ACC112 (cell line): ENCODE results near the gene HMCN1.

ENCODE experiments used
- H2AFZ ChIP-seq: fragments of 200-600 bp; sonication (generic); one replicate; pipeline ENCODE4 v1.6.0; 2017; ENCODE audit warnings: antibody characterized with exemption, low read length; ENCODE audit not compliant: unreplicated experiment
- H3K27ac ChIP-seq: fragments of 200-600 bp; sonication (generic); 2 replicates; pipeline ENCODE4 v1.5.1; 2014; ENCODE audit warnings: low read depth, mild to moderate bottlenecking, antibody characterized with exemption, low read length, moderate library complexity
- H3K27me3 ChIP-seq: fragments of 200-600 bp; sonication (generic); 2 replicates; pipeline ENCODE4 v1.6.1; 2014; ENCODE audit warnings: mild to moderate bottlenecking, antibody characterized with exemption, low read length, moderate library complexity, mixed read lengths; ENCODE audit not compliant: insufficient read depth
- H3K36me3 ChIP-seq: fragments of 200-600 bp; sonication (generic); 2 replicates; pipeline ENCODE4 v1.6.1; 2016; ENCODE audit warnings: mild to moderate bottlenecking, antibody characterized with exemption, low read length, moderate library complexity, mixed read lengths; ENCODE audit not compliant: insufficient read depth
- H3K4me1 ChIP-seq: fragments of 200-600 bp; sonication (generic); one replicate; pipeline ENCODE4 v1.6.1; 2016; ENCODE audit warnings: low read length, mixed read lengths; ENCODE audit not compliant: insufficient read depth, unreplicated experiment, control insufficient read depth
- H3K4me3 ChIP-seq: fragments of 200-600 bp; sonication (generic); 2 replicates; pipeline ENCODE4 v1.5.1; 2014; ENCODE audit warnings: mild to moderate bottlenecking, low read depth, low read length
- H3K79me2 ChIP-seq: fragments of 200-600 bp; sonication (generic); one replicate; pipeline ENCODE4 v1.6.0; 2016; ENCODE audit warnings: low read length; ENCODE audit not compliant: control insufficient read depth, unreplicated experiment, insufficient read depth

HMCN1 gene

DNA sequence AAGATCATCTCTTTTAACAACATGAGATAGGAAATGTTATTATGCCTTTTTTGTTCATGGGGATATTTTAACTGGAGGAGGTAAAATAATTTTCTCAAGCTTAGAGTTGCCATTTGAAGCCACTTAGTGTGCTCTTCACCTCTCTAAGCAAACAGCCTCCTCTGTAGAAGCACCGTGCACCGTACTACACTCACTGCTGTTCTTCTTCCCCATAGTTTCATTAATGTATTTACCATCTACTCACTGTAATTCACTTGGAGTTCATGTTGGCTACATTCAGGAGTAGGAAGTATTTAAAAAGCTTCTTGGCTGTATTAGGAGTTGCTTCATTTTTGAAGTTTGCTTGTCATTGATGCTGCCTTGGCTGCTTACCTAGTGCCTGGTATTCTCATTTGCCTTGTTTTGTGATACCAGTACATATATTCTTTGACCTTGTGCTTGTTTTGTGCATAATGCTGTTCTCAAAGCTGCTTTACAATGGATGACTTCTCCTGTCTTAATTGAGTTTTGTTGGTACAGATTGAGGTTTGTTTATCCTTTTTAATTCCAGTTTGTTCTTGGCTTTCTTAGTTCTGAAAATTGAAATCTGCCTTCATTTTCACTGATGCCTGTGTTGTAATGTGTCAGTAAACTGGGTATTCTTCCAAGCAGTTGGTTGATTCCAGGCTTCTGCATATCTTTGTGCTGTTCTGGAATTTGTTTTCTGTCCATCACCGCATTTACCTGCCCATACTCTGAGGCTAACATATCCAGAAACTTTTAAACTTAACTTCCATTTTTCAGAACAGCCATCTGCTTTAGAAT is 240.4 kb downstream of the HMCN1 start:
- H3K36me3 ChIP-seq = no peaks in the 10 kb centered on the region
- no peaks in the 10 kb centered on the region for H3K79me2 ChIP-seq
- no peak overlapping the region for H2AFZ ChIP-seq
- peaks cover 40% of the 10 kb centered on the region for H3K4me1 ChIP-seq
- H3K27ac ChIP-seq = no peak overlapping the region
- no peaks in the 10 kb centered on the region for H3K27me3 ChIP-seq
- no peak overlapping the region for H3K4me3 ChIP-seq

DNA sequence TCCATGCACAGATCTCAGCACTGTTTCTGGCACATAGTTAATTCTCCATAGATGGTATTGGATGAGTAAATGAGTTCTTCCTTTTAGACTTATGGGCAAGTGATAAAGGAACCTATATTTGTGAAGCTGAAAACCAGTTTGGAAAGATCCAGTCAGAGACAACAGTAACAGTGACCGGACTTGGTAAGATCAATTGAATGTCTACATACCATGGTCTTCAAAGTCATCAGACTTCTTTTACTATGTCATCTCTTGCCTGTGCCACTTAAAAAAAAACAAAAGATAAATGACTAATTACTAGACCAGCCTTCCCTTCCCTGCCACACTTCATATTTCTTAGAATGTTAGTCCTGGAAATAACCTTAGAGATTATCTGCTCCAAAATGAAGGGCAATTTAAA is 246.7 kb downstream of the HMCN1 start:
- Histone ChIP-seq H2AFZ (no peak overlapping the region), H3K27me3 (no peaks in the 10 kb centered on the region), H3K36me3 (no peaks in the 10 kb centered on the region), H3K4me3 (no peak overlapping the region), H3K4me1 (no peaks in the 10 kb centered on the region), H3K79me2 (no peaks in the 10 kb centered on the region), H3K27ac (no peak overlapping the region)

DNA sequence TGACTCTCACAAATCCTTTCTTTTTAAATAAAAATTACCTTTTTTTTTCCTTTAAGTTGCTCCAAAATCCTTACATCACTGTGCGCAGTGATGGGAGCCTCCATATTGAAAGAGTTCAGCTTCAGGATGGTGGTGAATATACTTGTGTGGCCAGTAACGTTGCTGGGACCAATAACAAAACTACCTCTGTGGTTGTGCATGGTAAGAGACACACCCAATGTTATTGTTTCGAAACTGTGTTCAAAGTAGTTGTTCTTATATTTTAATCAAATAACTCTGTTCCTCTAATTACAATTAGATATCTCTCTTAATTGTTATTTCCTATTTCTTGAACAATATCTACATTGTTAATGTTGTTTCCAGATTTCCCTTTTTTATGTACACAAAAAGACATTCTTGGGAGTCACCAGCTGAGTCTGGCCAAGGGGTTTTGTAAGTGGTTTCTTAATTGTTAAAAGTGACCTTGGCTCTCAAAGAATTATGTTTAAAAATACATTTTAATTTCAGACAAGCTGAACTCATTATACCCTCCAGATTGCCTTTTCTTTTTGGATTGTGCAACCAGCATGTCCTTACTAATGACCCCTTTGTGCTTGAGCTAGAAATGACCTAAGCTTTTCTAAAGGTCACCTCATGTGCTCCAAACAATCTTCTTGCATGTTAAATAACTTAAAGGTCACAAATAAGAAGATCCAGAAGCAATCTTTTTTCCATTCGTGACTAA is 250.1 kb downstream of the HMCN1 start:
- Histone ChIP-seq H3K4me1 (no peaks in the 10 kb centered on the region), H2AFZ (no peak overlapping the region), H3K27ac (no peak overlapping the region), H3K4me3 (no peak overlapping the region), H3K79me2 (no peaks in the 10 kb centered on the region), H3K36me3 (no peaks in the 10 kb centered on the region), H3K27me3 (no peaks in the 10 kb centered on the region)

DNA sequence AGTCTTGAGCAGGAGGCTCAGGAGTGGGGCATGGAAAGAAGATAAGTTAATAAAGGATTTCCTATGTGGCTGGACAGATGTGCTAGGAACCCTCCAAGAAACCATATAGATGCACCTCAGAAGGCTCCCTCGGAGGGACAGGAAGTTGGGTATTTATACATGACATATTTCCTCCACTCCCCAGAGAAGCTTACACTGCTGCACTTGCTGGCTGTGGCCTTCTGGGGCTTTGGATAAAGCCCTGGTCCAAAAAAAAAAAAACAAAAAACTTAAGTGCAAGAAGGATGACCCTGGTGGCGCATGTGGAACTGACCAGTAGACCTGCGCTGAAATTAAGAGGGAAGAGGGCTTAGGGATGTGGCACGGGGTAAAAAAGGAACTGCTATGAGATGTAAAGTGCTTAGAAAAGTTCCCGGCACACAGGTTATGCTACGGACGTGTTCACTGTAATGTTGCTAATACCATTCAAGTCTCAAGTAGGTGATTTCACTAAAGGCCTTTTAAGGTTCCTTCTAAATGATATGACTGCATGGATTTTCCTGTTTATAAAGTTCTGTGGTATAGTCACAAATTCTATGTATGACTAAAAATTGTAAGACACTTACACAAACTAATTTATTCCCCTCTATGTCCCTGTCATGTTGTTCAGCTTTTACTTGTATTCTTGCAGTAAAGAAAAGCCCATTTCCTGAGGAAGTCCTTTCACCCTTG is 253.6 kb downstream of the HMCN1 start:
- Histone ChIP-seq H3K79me2 (no peaks in the 10 kb centered on the region), H3K4me3 (no peak overlapping the region), H3K4me1 (no peaks in the 10 kb centered on the region), H3K36me3 (no peaks in the 10 kb centered on the region), H2AFZ (no peak overlapping the region), H3K27me3 (no peaks in the 10 kb centered on the region), H3K27ac (no peak overlapping the region)

DNA sequence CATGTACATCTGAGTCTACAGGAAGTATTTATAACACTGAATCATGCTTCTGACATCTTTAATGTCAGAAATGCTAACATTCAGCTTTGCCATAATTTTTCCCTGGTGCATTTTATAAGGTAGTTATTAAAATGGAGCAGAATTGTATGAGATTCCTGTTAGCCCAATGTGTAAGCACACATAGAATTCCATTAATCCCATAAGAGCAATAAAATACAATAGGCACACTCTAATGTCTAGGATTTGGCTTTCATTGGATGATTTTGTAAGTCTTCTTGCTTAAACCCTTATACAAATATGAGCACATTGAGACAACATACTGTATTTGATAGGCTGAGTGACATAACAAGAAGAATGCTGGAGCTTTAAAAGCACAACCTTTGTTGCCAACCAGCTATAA is 256.4 kb downstream of the HMCN1 start:
- Histone ChIP-seq H3K4me1 (no peaks in the 10 kb centered on the region), H3K79me2 (no peaks in the 10 kb centered on the region), H3K36me3 (no peaks in the 10 kb centered on the region), H2AFZ (no peak overlapping the region), H3K4me3 (no peak overlapping the region), H3K27ac (no peak overlapping the region), H3K27me3 (no peaks in the 10 kb centered on the region)

DNA sequence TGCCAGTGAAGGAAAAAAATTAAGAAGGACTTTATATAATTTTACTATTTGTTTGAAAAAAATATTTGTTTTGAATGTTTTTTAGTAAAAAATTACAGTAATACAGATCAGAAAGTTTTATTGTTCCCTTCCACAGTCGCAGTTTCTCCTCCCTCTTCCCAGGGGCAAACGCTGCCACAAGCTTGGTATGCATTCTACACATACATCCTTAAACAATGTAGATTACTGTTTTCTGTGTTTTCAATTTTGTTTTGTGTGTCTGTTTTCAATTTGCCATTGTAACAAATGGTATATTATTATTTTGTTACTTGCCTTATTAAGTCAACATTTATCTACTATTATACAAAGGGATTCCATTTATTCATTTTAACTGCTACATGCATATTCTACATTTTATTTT is 257.1 kb downstream of the HMCN1 start:
- Histone ChIP-seq H3K4me3 (no peak overlapping the region), H3K27ac (no peak overlapping the region), H3K36me3 (no peaks in the 10 kb centered on the region), H2AFZ (no peak overlapping the region), H3K27me3 (no peaks in the 10 kb centered on the region), H3K4me1 (peaks cover 5% of the 10 kb centered on the region), H3K79me2 (no peaks in the 10 kb centered on the region)

DNA sequence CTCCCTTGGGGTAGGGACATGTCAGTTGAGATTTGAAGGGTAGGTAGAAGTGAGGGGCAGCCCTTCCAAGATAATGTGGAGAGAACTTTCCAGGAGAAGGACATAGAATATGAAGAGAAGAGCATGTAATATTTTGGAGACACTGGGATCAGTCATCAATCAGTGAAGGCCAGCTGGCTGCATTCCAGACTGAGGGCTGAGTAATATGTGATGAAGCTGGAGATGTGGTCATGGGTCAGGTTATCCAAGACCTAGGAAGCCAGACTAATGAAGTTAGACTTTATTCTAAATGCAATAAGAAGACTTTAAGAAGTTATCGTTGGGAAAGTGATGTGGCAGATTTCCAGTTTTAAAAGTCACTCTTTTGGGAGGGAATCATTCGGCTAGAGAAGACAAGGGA is 262.0 kb downstream of the HMCN1 start:
- no peak overlapping the region for H2AFZ ChIP-seq
- H3K27me3 ChIP-seq = no peaks in the 10 kb centered on the region
- peaks cover 13% of the 10 kb centered on the region for H3K4me1 ChIP-seq
- no peak overlapping the region for H3K4me3 ChIP-seq
- no peak overlapping the region for H3K27ac ChIP-seq
- H3K79me2 ChIP-seq = no peaks in the 10 kb centered on the region
- H3K36me3 ChIP-seq = no peaks in the 10 kb centered on the region

DNA sequence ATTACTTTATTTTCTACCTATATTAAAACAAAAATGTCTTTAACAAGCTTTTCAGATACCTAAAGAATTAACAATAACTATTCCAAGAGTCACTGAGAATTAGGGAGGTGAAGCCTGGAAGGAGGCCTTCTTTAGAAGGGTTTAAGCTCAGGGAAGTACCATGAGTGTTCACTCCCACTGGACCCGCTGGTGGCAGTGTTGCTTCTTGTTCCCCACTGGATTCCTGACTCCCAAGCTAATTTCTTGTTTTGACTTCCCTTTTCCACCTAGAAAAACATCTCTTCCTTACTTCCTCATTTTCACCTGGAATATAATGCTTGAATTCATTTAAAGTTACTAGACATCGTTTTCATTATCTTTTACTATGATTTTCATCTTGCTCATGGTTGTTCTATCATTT is 264.2 kb downstream of the HMCN1 start:
- no peak overlapping the region for H2AFZ ChIP-seq
- H3K27ac ChIP-seq = no peak overlapping the region
- H3K79me2 ChIP-seq = no peaks in the 10 kb centered on the region
- H3K4me1 ChIP-seq = peaks cover 17% of the 10 kb centered on the region
- no peaks in the 10 kb centered on the region for H3K36me3 ChIP-seq
- no peak overlapping the region for H3K4me3 ChIP-seq
- H3K27me3 ChIP-seq = no peaks in the 10 kb centered on the region

DNA sequence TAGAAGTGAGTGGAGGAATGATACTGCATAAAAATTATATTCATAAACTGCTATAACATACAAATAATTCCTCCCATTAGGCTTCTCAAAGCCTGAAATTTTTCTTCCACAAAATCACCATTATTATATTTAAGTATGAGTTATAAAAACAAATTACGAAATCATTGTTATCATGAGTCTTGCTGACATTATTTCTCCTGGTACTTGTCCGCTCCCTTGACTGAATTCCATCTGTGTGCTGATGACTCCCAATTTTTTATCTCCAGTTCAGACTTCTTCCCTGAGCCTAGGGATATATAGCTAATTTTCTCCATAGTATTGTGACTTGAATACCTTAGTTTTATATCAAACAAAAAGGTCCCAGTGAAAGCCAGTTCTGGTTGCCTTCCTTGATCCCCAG is 268.2 kb downstream of the HMCN1 start:
- H3K27me3 ChIP-seq = no peaks in the 10 kb centered on the region
- no peak overlapping the region for H3K4me3 ChIP-seq
- H3K36me3 ChIP-seq = no peaks in the 10 kb centered on the region
- peaks cover 4% of the 10 kb centered on the region for H3K4me1 ChIP-seq
- no peak overlapping the region for H2AFZ ChIP-seq
- H3K27ac ChIP-seq = no peak overlapping the region
- no peaks in the 10 kb centered on the region for H3K79me2 ChIP-seq

DNA sequence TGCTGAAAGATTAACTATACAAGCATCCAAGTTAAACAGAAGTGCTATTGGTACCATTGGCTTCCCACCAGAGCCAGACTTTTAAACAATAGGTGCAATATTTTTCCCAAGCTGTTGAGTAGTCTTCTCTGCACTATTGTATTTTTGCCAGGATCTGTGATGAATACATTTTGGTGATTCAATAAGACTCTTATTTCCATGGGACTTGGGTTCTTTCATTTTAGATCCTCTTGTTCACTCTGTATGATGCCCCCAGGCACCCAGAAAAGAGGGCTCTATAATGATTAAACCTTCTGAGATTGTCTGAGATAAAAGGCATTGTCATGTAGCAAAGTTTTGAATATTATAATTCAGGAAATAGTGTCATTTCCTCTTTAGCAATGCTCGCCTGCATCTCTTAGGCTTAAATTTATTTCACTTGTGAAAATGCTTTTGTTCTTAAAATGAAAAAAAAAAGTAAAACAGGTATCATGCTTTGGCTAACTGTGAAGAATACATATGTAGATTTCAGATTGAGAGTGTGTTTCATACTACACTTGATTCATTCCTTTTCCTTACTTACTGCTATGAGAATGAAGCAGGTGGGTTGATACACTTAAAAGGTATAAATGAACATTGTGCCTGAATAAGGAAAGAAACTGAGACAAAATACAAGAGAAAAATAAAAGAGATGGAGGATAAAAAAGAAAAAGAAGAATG is 275.0 kb downstream of the HMCN1 start:
- Histone ChIP-seq H3K27me3 (no peaks in the 10 kb centered on the region), H3K27ac (peak overlapping the region; percentile 53), H2AFZ (peak overlapping the region; percentile 11), H3K36me3 (no peaks in the 10 kb centered on the region), H3K79me2 (no peaks in the 10 kb centered on the region), H3K4me3 (no peak overlapping the region), H3K4me1 (peaks cover 17% of the 10 kb centered on the region)
